Stimulated activated CD8-positive, alpha-beta memory T cell treated with anti-CD3 and anti-CD28 coated beads, Interleukin-7, amount 100 ng/mL, for 48 hours (primary cell): ENCODE measurements around the gene PTPN20.

Experiments
- DNase-seq, 2 donors: peaks; one replicate each; pipeline ENCODE4 v3.0.0-alpha.2; 2020; ENCODE audit warnings: low read depth in 1 of 2; ENCODE audit errors: extremely low read depth in 1 of 2

The PTPN20 gene

DNA sequence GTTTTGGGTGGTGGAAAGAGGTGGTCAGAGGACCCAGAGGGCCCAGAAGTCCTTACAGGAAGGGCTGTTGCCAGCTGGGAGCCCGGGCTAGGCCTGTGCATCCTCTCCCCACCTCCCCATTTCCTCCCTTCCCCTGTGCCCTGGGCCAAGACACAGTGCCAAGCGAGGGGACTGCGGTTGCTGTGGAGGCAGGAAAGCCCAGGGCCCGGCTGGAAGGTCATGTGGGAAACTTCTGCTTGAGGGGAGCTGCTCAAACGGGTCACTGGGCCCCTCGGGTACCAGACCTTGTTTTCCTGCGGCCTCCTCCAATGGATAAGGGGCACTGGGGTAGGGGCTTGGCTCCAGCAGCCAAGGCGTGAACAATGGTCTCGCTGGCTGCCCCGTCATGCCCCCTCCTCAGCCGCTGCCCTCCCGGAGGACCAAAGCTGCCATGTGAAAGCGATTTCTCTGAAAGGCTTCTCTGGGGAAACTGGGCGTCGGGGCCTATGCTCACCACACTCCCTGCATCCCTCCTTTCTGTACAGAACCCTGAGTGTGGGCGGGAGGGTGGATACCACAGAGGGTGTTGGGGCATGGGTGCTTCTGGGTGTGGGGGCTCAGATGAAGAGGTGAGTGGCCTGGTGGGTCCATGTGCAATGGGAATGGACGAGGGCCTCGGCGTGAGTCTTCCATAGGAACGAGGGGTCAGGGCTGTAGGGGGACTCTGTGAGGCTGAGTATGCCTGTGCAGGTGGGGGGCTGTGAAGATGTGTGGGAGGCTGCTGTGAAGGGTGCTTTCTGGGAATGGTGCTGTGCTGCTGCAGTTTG, 135.3 kb downstream of the PTPN20 start:
- no peak for DNase-seq

DNA sequence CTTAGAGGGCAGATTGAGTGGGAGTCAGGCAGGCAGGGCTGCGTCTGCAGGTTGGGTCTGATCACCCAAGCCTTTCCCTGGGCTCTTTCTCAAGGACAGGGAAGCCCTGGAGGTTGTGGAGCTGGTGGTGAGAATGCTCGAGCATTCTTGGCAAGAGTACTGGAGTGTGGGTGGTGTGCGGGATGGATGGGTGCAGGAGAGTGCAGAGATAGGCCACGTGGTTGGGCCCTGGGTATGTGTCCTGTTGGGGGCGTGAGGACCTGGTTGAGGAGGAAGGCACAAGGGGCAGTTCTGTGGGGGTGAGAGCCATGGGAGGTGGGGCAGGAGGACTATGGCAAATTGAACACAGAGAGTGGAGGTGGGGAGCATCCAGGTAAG, 135.9 kb downstream of the PTPN20 start:
- DNase-seq = no peak

- peak; percentile 53 to 55 for DNase-seq
Measured at GRCh38 chr10:47047577-47048525, 136.6 kb downstream of the PTPN20 start.

DNA sequence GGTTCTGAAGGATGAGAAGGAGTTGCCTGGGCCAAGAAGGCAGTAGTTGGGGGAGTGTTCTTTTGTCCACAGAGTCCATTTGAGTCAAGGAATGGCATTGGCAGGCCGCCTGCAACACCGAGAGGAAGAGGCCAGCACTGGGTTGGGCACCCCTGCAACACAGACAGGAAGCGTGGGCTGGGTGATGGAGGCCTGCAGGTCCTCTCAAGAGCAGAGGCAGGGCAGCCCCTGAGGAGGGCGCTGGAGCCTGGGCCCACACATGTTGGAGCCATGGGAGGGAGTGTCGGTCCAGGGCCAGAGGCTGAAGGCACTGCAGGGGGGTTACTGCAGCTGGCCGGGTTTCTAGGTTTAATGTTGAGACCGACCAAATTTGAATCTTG, 137.3 kb downstream of the PTPN20 start:
- DNase-seq = no peak

DNA sequence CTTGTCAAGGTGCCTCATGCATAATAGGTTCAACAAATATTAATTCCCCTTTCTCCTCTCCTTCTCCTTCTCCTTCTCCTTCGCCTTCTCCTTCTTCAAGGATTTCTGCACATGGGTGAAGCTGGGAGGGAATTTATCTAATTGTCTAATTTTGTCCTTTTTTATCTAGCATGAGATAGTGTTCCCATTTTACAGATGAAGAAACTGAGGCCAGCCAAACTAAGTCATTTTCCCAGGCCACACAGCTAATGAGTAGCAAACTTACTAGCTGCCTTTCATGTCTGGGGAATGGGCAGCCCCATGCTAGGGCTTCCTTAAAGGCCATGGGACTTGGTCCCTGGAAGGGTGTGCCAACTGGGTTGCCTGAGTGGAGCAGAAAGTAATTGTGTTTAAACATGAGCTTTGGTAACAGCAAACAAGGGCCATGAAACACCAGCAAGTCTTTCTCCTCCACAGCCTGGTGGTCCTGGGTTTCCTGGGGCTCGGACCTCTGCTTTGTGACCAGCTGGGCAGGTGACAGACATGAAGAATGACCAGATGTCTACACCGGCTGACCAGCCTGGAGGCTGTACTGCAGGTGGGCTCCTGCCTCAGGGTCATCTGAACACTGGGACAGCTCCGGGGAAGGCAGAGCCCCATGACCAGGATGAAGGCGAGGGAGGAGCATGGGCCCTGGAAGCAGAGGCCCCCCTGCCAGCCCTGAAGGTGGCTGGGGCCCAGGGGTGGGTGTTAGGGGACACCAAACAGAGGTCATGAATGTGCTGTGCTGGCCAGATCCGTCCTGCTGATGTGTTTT, 138.0 kb downstream of the PTPN20 start:
- DNase-seq = no peak

DNA sequence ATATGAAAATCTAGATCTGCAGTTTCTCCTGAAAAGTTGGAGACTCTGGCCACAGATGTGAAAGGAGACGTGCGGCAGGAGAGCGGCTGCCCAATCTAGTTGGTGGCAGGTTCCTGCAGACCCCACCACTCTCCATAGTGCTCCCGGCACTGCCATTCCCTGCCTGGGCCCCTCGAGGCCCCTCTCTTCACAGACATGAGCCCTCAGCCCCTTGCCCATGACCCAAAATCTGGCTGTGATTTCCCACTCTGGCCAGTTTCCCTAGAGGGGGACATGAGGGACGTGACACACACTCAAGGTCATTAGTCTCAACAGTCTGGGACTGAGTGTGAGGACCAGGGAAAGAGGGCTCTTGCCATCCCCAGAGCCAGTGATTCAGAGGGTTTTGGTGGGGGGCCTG, 138.7 kb downstream of the PTPN20 start:
- no peak for DNase-seq

- DNase-seq = no peak
Measured at GRCh38 chr10:47050618-47051455, 139.6 kb downstream of the PTPN20 start.

- no peak for DNase-seq
Measured at GRCh38 chr10:47051741-47052238, 140.6 kb downstream of the PTPN20 start.
